ENCODE measurements around the gene TSPAN15.

The TSPAN15 gene

GRCh38 chr10:69451209-69451783, at the start of gene TSPAN15:
Gene TSPAN15 (plus strand): TSS chr10:69451465. CDS start chr10:69451595, 130 bp downstream.
- peak; percentile 97 for DNase-seq

GRCh38 chr10:69402386-69402785, 48.9 kb upstream of the TSPAN15 start:
- DNase-seq: no peak

- no peak for DNase-seq
Observed at GRCh38 chr10:69403066-69403465, 48.2 kb upstream of the TSPAN15 start.

GRCh38 chr10:69403519-69403918, 47.7 kb upstream of the TSPAN15 start:
- no peak for DNase-seq

- no peak for DNase-seq
Observed at GRCh38 chr10:69404786-69405185, 46.5 kb upstream of the TSPAN15 start.

GRCh38 chr10:69405221-69405620, 46.0 kb upstream of the TSPAN15 start:
- no peak for DNase-seq

- DNase-seq: peak; percentile 69
Observed at GRCh38 chr10:69406302-69406811, 44.9 kb upstream of the TSPAN15 start.

GRCh38 chr10:69406816-69407580, 44.3 kb upstream of the TSPAN15 start:
- DNase-seq: no peak

GRCh38 chr10:69407621-69408301, 43.5 kb upstream of the TSPAN15 start:
- no peak for DNase-seq

GRCh38 chr10:69408318-69409175, 42.7 kb upstream of the TSPAN15 start:
- peak; percentile 96 for DNase-seq

- no peak for DNase-seq
Observed at GRCh38 chr10:69409176-69409495, 42.1 kb upstream of the TSPAN15 start.

GRCh38 chr10:69409968-69410367, 41.3 kb upstream of the TSPAN15 start:
- no peak for DNase-seq

- no peak for DNase-seq
Observed at GRCh38 chr10:69410487-69410886, 40.8 kb upstream of the TSPAN15 start.

GRCh38 chr10:69411476-69411875, 39.8 kb upstream of the TSPAN15 start:
- peak; percentile 83 for DNase-seq

GRCh38 chr10:69412232-69412790, 39.0 kb upstream of the TSPAN15 start:
- DNase-seq: no peak

- peak; percentile 86 for DNase-seq
Observed at GRCh38 chr10:69413221-69413865, 37.9 kb upstream of the TSPAN15 start.

GRCh38 chr10:69414036-69415018, 36.9 kb upstream of the TSPAN15 start:
- DNase-seq: no peak

GRCh38 chr10:69415049-69415448, 36.2 kb upstream of the TSPAN15 start:
- no peak for DNase-seq

- no peak for DNase-seq
Observed at GRCh38 chr10:69415951-69416350, 35.3 kb upstream of the TSPAN15 start.

GRCh38 chr10:69416695-69417094, 34.6 kb upstream of the TSPAN15 start, which contains the start of gene TACR2:
Gene TACR2 (minus strand): TSS chr10:69416918. CDS start chr10:69416323, 595 bp downstream.
- no peak for DNase-seq

GRCh38 chr10:69417542-69417941, 33.7 kb upstream of the TSPAN15 start:
- DNase-seq: no peak

Measured in islet precursor cell (in vitro differentiated cells).